ENCODE data around the gene ABCD4. TPM values are rescaled to one million over a fixed set of nuclear protein-coding genes. Genes with fewer than 3 reads are reported as not detected.

ABCD4 gene
- total RNA-seq, 1 donor from 2014 or later: 61.1 TPM

GRCh38 chr14:74244115-74244514, 58.6 kb downstream of the ABCD4 start:
- Histone ChIP-seq H3K4me3 (ENCODE audit: low read depth, low read length) (no peak overlapping the region), H3K27me3 (ENCODE audit: control insufficient read depth, insufficient read depth, low read length) (peaks cover 74% of the 10 kb centered on the region), H3K36me3 (ENCODE audit: control insufficient read depth, insufficient read depth, low read length) (no peaks in the 10 kb centered on the region)
- TF ChIP-seq, protein P1, sequence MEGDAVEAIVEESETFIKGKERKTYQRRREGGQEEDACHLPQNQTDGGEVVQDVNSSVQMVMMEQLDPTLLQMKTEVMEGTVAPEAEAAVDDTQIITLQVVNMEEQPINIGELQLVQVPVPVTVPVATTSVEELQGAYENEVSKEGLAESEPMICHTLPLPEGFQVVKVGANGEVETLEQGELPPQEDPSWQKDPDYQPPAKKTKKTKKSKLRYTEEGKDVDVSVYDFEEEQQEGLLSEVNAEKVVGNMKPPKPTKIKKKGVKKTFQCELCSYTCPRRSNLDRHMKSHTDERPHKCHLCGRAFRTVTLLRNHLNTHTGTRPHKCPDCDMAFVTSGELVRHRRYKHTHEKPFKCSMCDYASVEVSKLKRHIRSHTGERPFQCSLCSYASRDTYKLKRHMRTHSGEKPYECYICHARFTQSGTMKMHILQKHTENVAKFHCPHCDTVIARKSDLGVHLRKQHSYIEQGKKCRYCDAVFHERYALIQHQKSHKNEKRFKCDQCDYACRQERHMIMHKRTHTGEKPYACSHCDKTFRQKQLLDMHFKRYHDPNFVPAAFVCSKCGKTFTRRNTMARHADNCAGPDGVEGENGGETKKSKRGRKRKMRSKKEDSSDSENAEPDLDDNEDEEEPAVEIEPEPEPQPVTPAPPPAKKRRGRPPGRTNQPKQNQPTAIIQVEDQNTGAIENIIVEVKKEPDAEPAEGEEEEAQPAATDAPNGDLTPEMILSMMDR (IDR thresholded peaks at IDR 0.05; ENCODE audit: insufficient read depth, low read length, poor library complexity, severe bottlenecking): no peak
- no peak for DNase-seq (ENCODE audit: low read depth)

GRCh38 chr14:74243051-74243450, 59.7 kb downstream of the ABCD4 start:
- TF ChIP-seq, protein P1 (IDR thresholded peaks at IDR 0.05; ENCODE audit: insufficient read depth, low read length, poor library complexity, severe bottlenecking): no peak
- H3K27me3 ChIP-seq (ENCODE audit: control insufficient read depth, insufficient read depth, low read length): peaks cover 85% of the 10 kb centered on the region
- no peak for DNase-seq (ENCODE audit: low read depth)
- H3K36me3 ChIP-seq (ENCODE audit: control insufficient read depth, insufficient read depth, low read length): no peaks in the 10 kb centered on the region
- H3K4me3 ChIP-seq (ENCODE audit: low read depth, low read length): no peak overlapping the region

GRCh38 chr14:74242780-74243042, 60.0 kb downstream of the ABCD4 start:
- no peak for DNase-seq (ENCODE audit: low read depth)
- TF ChIP-seq, protein P1 (IDR thresholded peaks at IDR 0.05; ENCODE audit: insufficient read depth, low read length, poor library complexity, severe bottlenecking): no peak
- Histone ChIP-seq H3K36me3 (ENCODE audit: control insufficient read depth, insufficient read depth, low read length) (no peaks in the 10 kb centered on the region), H3K4me3 (ENCODE audit: low read depth, low read length) (no peak overlapping the region), H3K27me3 (ENCODE audit: control insufficient read depth, insufficient read depth, low read length) (peaks cover 86% of the 10 kb centered on the region)

GRCh38 chr14:74242021-74242779, 60.5 kb downstream of the ABCD4 start:
- peaks cover 89% of the 10 kb centered on the region for H3K27me3 ChIP-seq (ENCODE audit: control insufficient read depth, insufficient read depth, low read length)
- no peaks in the 10 kb centered on the region for H3K36me3 ChIP-seq (ENCODE audit: control insufficient read depth, insufficient read depth, low read length)
- TF ChIP-seq, protein P1 (IDR thresholded peaks at IDR 0.05; ENCODE audit: insufficient read depth, low read length, poor library complexity, severe bottlenecking): no peak
- H3K4me3 ChIP-seq (ENCODE audit: low read depth, low read length): no peak overlapping the region
- DNase-seq (ENCODE audit: low read depth): no peak

- peaks cover 87% of the 10 kb centered on the region for H3K27me3 ChIP-seq (ENCODE audit: control insufficient read depth, insufficient read depth, low read length)
- no peak overlapping the region for H3K4me3 ChIP-seq (ENCODE audit: low read depth, low read length)
- TF ChIP-seq, protein P1 (IDR thresholded peaks at IDR 0.05; ENCODE audit: insufficient read depth, low read length, poor library complexity, severe bottlenecking): no peak
- DNase-seq (ENCODE audit: low read depth): no peak
- no peaks in the 10 kb centered on the region for H3K36me3 ChIP-seq (ENCODE audit: control insufficient read depth, insufficient read depth, low read length)
Measured at GRCh38 chr14:74241652-74242017, 61.1 kb downstream of the ABCD4 start.

Measured in kidney epithelial cell (primary cell).